GM19328 (cell line): ENCODE data around the gene CDKAL1.
"Not testable (repeated sequence)": the region's sequence is repeated elsewhere in the genome, so short reads cannot be mapped to it uniquely, and the experiment has no call there.

Source experiments
- ATAC-seq: cut with Tn5 transposase; IDR thresholded peaks from one replicate; pipeline ENCODE4 v1.9.1; 2021; ENCODE audit warnings: mild to moderate bottlenecking, moderate library complexity; ENCODE audit not compliant: unreplicated experiment

The CDKAL1 gene

DNA sequence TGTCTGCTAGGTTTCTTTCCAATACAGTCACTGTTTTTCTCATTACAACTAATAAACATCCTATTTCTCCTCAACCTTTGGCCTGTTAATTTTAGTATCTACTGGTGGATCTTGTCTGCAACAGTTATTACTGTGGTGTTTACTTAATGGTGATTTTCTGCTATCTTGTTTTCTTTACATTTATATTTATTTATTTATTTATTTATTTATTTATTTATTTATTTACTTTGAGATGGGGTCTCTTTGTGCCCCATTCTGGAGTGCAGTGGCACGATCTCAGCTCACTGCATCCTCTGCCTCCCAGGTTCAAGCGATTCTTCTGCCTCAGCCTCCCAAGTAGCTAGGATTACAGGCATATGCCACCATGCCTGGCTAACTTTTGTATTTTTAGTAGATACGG, 15.1 kb downstream of the CDKAL1 start:
- not testable (repeated sequence) for ATAC-seq

DNA sequence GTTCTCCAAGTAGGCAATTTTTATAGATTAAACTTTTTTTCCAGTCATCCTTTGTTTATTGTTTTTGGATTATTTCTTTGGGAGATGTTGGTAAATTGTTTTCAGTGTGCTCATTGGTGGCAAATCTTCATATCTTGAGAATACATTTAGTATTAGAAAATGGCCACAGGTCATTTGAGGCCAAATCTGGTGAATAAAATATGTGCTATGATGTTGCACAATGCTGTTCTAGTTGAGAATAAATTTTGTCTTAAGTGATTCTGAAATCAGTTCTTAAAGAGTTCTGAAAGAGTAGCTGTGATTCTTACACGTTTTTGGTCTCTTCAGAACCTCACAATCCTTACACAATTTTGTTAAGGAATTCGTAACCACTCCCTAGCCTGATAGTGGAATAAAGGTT, 20.1 kb downstream of the CDKAL1 start:
- no peak for ATAC-seq

DNA sequence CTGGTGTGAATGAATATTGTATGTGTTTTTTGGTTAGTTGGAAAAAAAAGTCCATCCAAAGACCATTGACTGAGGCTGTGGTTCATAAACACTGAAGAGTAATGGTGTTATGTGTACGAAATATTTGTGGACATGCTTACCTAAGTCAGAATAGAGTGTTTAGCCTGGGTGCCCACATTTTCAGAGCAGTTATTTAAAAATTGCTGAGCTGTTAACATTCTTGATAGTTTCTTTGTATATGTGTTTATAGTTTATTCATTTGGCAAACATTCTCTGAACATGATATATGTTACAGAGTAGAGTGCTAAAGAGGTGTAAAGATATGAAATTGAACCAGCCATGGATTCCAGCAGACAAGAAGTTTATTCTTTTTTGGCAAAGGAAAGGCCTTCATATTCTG, 20.6 kb downstream of the CDKAL1 start:
- no peak for ATAC-seq

DNA sequence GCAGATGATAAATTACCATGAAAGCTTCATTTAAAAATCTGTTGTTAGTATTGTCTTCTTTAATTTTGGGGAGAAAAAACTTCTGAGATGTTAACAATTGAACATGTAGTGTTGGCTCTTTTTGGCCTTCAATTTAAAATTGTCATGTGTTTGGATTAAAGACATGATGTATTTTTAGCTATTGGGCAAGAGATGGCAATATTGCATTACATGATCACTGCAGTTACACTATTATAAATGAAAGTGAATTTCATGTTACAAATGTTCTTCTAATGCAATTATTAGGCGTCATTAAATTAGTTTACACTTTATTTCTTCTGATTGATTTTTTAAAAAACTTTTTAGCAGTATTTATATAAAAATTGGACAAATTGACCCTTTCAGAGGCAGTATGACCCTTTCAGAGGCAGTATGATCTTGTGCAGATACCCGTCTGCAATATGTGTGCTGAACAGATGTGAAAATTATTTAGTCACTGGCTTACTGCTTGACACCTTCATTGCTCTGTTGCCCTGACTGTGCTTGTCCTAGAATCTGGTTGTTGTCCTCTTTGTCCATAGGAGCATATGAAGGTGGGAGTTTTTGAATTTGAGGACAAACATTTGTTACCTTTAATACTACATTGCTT, 25.8 kb downstream of the CDKAL1 start:
- ATAC-seq, result no peak

DNA sequence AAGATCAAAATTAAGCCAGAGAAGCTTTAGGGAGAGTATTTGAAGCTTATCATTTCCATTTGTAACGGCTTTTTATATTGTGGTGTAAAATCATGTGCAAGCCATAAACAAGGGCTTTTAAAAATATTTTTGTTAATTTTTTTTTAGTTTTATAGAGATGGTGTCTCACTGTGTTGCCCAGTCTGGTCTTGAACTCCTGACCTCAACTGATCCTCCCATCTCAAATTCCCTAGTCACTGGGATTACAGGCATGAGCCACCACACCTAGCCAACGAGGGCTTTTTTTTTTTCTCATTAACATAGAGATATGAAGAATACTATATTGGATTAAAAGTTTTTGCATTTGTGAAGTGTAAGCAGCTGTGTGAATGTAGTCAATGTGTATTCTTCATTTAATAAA, 29.1 kb downstream of the CDKAL1 start:
- no peak for ATAC-seq

DNA sequence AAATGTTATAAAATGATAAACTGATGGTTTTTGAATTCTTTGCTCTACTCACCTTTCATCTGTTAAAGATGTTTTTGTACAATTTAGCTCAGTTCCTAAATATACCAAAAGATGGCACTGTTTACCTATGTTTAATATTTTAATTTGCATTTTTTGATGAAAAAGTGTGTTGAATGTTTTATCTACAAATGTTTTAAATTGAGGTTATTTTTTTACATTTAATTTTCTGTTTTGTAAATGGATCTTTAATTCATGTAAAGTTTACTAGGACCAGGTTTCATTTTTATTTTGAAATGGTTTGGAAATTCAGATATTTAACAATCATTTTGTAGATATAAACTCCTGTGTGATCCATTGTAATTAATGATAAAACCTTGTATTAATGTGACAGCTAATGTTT, 30.0 kb downstream of the CDKAL1 start:
- ATAC-seq, result no peak

DNA sequence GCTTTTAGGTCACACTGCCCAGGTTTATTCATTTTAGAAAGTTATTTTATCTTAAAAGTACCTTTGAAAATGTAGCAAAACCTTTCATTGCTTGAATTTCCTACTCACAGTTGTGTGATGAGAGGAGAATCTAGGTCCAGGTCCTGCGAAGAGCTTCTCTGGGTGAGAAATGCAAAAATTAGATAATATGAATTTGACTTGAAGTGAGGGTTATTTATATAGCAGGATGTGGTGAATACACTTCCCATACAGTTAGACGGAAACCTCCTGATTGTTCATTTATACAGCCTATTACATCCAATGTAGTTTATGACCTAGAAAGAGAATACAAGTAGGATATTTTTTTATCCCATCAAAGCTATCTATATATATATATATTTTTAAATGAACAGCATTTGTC, 30.5 kb downstream of the CDKAL1 start:
- ATAC-seq, result peak; percentile 72

DNA sequence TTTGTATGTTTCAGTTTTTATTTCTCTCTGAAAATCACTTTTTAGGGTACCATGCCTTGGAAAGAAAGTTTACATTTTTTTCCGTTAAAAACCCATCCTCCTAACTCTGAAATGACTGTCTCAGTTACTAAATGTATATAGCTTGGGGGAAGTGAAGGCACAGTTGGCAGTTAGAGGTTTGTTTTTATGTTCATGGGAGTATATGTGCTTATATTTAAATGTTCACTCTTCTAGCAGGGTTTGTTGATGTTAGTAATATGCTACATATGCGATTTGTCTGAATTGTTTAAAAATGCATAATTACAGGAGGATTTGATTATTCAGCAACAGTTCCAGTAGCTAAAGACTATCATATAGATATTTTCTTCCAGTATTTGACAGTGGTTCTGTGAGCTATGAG, 31.1 kb downstream of the CDKAL1 start:
- no peak for ATAC-seq

DNA sequence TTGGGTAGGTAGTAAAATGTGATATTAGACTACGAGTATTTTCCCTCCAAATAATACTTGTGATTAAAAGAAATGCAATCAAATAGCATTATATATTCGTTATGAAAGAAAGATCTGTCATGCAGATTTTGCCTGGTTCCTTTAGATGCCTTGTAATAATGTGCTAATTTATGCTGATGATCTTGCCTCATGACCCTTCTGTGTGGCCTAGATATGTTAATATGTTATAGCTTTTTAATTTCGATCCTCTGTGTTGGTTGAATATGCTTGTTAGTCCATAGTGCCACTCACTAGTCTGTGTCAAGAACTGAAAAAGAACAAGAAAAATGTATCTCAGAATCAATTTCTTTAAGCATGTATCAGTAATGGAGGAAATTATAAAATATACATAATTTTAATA, 31.9 kb downstream of the CDKAL1 start:
- ATAC-seq, result no peak

DNA sequence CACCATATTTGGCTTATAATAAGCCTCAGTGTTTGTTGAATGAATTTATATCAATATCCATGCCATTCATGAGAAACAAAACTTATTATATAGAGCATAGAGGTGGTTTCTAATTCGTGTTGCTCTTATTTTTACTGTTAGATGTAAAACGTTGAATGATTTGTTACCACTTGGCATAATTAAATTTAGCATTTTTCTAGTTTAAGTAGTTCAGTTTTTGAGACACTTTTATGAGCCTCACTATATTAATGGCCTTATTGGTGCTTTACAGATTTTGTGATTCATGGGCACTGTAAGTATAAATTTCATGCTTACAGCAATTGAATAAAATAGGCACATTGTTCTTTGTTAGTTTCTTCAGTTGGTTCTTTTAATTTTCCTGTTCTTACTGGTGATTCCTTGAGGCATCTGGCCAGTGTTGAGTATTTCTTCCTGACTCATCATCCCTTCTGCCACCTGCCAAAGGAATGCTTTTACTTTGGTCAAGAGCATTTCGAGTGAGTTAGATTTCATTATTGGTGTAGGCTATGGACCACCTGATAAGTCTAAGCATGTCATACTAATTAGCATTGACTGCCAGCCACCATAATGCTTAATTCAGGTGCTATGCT, 34.8 kb downstream of the CDKAL1 start:
- ATAC-seq, result no peak

DNA sequence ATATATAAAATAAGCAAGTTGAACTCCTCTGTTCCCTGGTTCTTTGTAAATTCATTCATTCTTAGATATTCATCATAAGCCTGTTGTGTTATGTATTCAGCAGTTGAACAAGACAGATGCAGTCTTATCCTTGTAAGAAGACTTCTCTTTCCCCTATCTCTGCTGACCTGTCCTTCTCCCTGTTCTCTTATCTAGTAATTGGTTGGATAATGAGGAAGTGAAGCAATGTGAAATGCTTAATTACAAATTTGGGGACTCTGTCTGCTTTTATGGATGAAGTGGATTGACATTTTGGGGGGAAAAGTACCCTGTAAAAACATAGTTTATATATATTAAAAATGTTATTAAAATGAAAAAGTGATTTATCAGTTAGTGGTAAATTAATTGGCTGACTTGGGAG, 37.0 kb downstream of the CDKAL1 start:
- ATAC-seq, result no peak

DNA sequence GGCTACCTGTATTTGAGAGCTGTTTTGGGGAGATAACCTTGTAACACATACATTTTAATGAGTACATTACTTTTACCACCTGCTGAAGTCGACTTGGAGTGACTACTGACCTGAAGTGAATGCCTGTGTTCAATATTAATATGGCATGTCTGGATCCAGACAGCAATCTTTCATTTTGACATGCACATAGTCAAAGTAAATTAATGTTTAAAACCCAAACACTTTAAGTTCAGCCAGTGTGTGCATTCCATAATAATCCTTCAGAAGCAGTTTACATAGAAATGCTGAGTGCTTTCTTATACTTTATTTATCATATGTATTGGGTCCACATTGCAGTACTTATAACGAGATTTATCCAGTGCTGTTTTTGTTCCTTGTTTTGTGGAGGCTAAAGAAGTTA, 38.0 kb downstream of the CDKAL1 start:
- no peak for ATAC-seq

DNA sequence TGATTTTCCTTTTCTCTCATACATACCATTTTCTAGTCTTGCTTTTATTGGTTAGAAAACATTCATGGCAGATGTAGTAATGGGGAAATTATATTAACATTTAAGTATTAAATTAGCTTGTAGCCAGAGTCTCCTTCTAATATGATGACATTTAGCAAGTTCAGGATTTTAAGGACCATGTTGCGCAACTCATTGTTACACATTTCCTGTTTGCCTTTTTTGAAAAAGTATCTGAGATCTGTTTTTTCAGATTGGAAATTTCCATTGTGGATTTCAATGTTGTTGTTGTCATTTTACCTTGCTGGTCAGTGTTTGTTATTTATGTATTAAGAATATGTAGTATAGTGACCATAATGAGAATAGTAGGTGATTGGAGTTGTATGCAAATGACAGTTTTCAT, 38.7 kb downstream of the CDKAL1 start:
- no peak for ATAC-seq

DNA sequence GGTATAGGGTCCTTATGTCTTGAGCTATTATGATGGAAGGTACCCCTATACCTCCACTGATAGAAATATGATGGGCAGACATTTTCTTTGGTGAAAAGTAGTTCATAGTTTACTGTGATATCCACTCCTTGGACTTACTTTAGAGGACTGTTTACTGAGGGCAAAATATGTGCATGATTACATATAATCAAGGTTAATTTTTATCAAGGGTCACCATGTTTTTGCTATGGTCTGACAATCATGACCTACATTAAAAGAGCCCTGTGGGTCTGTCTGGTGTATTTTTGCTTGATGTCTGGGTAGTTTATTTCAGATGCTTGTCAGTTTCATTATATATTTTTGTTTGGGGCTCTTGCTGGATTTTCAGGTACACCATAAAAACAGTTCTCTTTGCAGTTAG, 40.1 kb downstream of the CDKAL1 start:
- no peak for ATAC-seq

DNA sequence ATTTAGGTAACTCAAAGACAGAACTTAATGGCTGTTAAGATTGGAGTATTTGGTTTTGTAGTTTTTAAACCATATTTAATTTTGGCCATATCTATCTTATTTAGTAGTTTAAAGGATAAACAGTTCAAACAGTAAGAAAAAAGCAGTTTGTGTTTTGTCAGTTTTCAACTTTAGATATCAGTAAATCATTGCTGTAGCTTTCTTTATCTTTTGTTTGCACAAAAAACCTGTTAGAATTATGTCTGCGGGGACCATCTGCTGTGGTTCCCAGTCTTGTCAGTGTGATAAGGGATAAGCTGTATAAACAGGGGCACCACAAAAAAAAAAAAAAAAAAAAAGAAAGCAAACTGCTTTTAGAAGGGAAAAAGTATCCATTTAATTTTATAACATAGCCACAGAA, 40.9 kb downstream of the CDKAL1 start:
- ATAC-seq, result no peak

DNA sequence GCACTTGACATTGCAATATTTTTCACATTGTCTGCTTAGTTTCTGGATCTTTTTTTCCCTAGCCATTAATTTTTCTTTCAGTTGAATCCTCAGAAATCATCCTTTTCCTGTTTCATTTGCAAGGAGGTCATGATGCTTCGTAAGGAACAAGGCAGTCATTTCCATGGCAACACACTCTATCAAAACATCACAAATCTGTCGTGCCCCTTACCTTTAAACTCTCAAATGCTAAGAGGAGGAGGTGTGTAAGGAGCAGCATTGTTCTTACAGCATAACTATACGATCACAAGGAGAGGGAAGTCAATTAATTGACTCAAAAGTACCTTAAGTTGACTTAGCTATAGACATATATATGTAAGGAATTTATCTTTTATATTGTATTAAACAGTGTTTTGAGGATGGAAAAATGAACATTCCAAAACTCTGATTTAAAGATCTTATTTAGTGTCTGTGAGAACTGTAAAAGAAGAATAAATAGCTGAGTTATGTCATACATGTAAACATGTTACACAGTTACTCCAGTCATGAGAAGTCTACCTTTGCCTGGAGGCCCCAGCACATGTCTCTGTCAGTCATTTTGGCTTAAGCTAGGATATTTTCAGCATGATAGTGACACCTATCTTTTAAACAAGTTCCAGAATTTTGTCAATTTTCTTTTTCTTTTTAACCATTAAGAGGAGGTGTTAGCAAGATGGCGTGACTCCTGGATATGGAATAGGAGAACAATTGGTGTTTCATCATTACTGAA, 41.6 kb downstream of the CDKAL1 start:
- ATAC-seq, result no peak

DNA sequence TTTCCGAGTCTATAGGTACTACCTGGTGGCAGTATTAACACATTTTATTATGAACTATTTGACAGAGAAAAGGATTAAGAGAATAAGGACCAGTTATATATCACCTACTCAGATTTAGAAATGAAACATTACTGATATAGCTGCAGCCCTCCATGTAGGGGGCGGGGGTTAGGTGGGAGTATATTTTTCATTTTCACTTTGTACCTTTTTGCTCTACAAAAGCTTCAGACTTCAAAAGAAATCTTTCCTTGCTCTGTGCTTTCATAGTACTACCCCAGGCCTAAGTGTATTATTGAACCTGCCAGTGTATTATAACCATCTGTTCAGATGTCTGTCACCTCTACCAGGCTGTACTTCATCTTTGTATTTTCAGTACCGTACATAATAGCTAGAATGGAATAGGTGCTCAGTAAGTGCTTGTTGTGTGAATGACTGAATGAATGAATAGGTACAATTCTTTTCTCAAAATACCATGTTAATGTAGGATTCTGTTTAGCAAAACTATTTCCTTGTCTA, 43.0 kb downstream of the CDKAL1 start:
- ATAC-seq, result no peak

DNA sequence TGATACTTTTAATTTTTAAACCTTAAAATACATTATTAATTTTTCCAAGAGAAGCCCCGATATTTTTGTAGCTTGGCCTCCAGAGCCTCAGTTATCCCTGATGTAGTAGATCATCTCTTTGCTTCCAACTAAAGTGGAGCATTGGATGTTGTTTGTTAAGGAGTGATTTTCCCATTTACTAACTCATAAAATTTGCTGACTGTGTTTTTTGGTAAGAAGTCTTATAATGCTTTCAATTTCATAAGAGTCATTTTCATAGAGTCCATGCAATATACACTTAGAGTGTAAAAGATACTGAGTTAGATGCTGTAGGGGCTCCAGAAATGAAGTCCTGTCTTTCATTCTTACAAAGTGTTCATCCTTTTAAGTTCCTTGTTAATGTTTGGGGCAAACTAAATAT, 46.8 kb downstream of the CDKAL1 start:
- no peak for ATAC-seq

DNA sequence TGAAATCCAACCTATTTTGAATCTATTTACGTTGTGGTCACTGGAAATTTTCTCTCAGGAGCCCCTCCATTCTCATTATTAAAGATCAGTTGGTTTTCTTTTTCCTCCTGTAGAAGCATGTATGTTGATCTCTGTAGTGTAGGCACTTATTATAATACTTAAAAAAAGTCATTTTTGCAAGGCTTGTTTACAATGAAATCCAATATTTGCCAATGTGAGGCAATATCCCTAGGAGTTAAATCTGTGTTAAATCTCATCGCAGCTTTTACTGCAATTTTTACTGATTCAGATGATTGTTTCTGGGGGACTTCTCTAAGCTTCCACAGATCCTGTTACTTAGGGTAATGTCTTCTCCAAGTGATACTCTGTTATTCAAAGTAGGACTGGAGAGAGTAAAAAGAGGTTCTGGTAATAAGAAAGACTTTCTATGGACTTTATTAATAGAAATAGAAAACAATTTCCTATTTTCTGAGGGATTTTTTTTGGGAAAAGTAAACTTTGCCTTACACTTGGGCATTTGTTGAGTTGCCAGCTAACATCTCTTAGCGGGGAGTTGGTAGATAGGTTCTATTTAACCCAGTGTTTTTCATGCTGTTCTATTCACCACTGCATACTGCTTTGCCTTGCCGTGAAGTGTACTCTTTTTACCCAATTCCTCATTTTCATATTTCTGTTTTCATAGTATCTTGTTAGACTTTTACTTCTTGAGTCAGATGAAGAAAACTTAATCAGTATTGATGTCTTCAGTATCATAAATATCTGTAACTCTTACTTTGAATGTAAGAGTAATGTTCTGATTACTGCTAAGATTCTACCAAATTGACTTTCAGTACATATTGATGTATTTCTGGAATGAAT, 48.6 kb downstream of the CDKAL1 start:
- no peak for ATAC-seq

DNA sequence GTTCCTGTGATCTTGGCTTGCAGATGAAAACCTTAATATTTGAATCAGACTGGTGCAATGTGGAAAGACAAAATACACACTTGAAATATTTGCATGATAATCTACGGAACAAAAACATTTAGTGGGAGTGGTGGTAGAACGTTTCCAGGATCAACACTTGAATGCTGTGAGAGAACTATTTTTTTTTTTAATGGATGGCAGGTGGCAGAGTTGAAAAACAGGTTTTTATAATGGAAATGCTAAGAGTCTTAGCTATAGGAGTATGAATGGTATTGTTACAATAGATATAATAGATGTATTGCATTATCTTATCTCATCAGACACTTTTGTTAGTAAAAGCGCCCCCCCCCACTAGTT, 49.2 kb downstream of the CDKAL1 start:
- no peak for ATAC-seq

DNA sequence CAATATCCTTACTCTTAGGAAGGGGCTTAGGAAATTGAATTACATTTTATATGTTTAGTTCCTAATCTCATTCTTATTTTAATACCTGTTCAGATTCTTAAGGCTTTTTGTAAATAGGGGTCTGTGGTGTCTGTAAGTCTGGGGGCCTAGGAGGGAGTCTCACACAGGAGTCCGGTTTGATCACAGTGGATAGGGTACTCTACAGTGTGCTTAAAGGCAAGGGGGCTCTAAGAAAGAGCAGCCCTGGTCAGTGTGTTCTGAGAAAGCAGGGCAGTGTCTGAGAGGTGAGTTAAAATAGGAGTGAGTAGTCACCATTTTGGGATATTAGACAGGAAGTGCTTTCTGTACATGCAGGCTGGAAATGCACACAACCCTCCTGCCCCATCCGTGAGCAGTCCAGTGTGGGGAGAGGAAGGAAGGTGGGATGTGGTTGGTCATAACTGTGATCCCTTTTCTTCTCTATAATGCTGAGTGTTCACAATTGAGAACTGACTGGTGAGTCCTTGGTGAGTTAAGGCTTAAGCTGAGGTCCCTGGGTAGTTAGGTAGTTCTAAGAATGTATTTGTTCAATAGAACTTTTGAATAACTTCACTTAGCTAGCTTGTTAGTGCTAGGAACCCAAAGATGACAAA, 50.0 kb downstream of the CDKAL1 start:
- ATAC-seq, result no peak
